ENCODE measurements around the gene FRMD5.

The FRMD5 gene

DNA sequence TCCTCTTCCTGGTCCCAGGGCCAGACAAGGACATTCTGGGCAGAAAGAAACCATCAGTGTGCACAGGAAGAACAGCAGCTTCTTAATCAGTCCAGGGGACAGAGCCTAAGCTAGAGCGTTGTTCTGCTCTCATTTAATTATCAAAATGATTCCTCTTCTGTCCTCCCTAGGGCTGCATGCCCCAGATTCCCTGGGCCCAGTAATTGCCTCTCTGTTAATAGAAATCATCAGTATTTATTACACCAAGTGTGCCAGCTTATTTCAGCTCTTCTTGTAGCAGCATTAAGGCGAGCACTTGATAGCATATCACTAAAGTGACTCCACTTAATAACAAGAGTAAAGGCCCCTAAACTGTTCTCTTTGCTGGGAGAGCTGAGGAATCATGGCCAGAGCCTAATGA, 296.2 kb downstream of the FRMD5 start:
- Histone ChIP-seq H3K27ac (ENCODE audit: low read length, poor library complexity, severe bottlenecking) (no peak overlapping the region), H3K27me3 (ENCODE audit: control insufficient read depth in 1 of 2, insufficient read depth in 1 of 2, low read length in 2 of 2) (no peaks in the 10 kb centered on the region), H2BK5ac (ENCODE audit: low read depth, low read length, poor library complexity, severe bottlenecking) (no peak overlapping the region), H2BK120ac (ENCODE audit: low read depth, low read length) (no peak overlapping the region), H3K79me1 (replicated peaks; ENCODE audit: low read length, poor library complexity, severe bottlenecking) (no peaks in the 10 kb centered on the region), H3K14ac (ENCODE audit: low read length in 2 of 2) (no peak overlapping the region), H4K8ac (ENCODE audit: low read length) (no peak overlapping the region), H2AK5ac (ENCODE audit: low read length, severe bottlenecking) (no peak overlapping the region), H3K4me2 (ENCODE audit: low read length, poor library complexity, severe bottlenecking) (no peak overlapping the region), H3K36me3 (ENCODE audit: control insufficient read depth in 1 of 2, insufficient read depth in 2 of 2, low read depth in 1 of 2, low read length in 2 of 2) (peaks cover 0 to 29% of the 10 kb centered on the region in 2 experiments), H3K4me3 (ENCODE audit: insufficient read depth in 1 of 2, low read depth in 1 of 2, low read length in 2 of 2) (no peak overlapping the region), H3K9ac (ENCODE audit: low read length) (no peak overlapping the region), H3K4ac (ENCODE audit: low read depth in 1 of 2, low read length in 2 of 2) (no peak overlapping the region), H2AFZ (ENCODE audit: low read depth, low read length) (no peak overlapping the region), H2BK12ac (ENCODE audit: low read length in 2 of 2) (no peak overlapping the region), H3K18ac (ENCODE audit: low read depth in 1 of 2, low read length in 2 of 2) (no peak overlapping the region), H2BK15ac (ENCODE audit: low read depth, poor library complexity, severe bottlenecking) (no peak overlapping the region), H3K23ac (ENCODE audit: low read length in 2 of 2) (no peak overlapping the region), H3K4me1 (ENCODE audit: control insufficient read depth, insufficient read depth, low read depth, low read length) (peaks cover 2% of the 10 kb centered on the region), H4K91ac (ENCODE audit: low read length) (no peak overlapping the region), H3K9me3 (ENCODE audit: control insufficient read depth, low read length) (no peaks in the 10 kb centered on the region)
- WGBS, result 83% methylated on average over 1 of the region's 2 CpGs
- DNase-seq, result no peak

DNA sequence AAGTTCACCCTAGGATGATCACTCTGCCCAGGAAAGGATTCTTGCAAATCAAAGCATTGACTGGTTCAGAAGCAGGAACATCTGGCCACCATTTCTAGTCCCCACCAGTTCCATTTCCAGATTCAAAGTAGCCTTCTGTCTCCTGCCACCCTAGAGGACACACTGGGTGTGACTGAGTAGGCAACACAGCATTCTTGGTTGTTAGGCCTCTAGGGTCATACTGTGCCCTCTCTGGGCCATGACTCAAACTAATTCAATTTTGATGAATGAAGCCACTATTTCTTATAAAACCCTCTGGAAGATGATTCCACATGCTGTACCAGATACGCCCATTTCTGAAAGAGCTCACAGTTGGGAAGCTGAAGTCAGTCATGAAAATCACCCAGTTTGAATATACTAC, 298.5 kb downstream of the FRMD5 start:
- Histone ChIP-seq H3K9me3 (ENCODE audit: control insufficient read depth, low read length) (no peaks in the 10 kb centered on the region), H3K18ac (ENCODE audit: low read depth in 1 of 2, low read length in 2 of 2) (no peak overlapping the region), H2BK5ac (ENCODE audit: low read depth, low read length, poor library complexity, severe bottlenecking) (no peak overlapping the region), H3K4me1 (ENCODE audit: control insufficient read depth, insufficient read depth, low read depth, low read length) (peaks cover 2% of the 10 kb centered on the region), H3K9ac (ENCODE audit: low read length) (no peak overlapping the region), H3K4me2 (ENCODE audit: low read length, poor library complexity, severe bottlenecking) (no peak overlapping the region), H2BK15ac (ENCODE audit: low read depth, poor library complexity, severe bottlenecking) (no peak overlapping the region), H3K27ac (ENCODE audit: low read length, poor library complexity, severe bottlenecking) (no peak overlapping the region), H2BK12ac (ENCODE audit: low read length in 2 of 2) (no peak overlapping the region), H4K8ac (ENCODE audit: low read length) (no peak overlapping the region), H3K36me3 (ENCODE audit: control insufficient read depth in 1 of 2, insufficient read depth in 2 of 2, low read depth in 1 of 2, low read length in 2 of 2) (peaks cover 0 to 34% of the 10 kb centered on the region in 2 experiments), H3K4ac (ENCODE audit: low read depth in 1 of 2, low read length in 2 of 2) (no peak overlapping the region), H2BK120ac (ENCODE audit: low read depth, low read length) (no peak overlapping the region), H3K27me3 (ENCODE audit: control insufficient read depth in 1 of 2, insufficient read depth in 1 of 2, low read length in 2 of 2) (no peaks in the 10 kb centered on the region), H4K91ac (ENCODE audit: low read length) (no peak overlapping the region), H3K23ac (ENCODE audit: low read length in 2 of 2) (no peak overlapping the region), H3K14ac (ENCODE audit: low read length in 2 of 2) (no peak overlapping the region), H2AFZ (ENCODE audit: low read depth, low read length) (no peak overlapping the region), H3K79me1 (replicated peaks; ENCODE audit: low read length, poor library complexity, severe bottlenecking) (no peaks in the 10 kb centered on the region), H2AK5ac (ENCODE audit: low read length, severe bottlenecking) (no peak overlapping the region), H3K4me3 (ENCODE audit: insufficient read depth in 1 of 2, low read depth in 1 of 2, low read length in 2 of 2) (no peak overlapping the region)
- no CpG with 5 or more reads among the region's 1 CpG for WGBS
- no peak for DNase-seq

DNA sequence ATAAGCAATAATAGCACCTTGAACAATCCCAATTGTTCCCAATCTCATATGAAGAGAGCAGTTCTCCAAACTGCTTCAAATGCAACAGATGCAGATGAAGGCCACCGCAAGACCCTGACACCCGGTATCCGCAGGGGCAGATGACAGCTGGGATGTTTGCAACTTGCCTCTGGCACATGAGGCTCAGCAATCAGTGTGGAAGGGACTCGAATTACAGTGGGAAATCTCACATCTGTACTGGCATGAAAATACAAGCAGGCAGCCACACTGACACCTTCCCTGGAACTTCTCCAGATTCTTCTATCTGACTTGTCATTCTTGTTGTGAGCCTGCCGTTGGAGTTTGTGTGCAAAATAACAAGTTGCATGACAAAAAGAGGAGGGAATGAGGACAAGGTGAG, 299.5 kb downstream of the FRMD5 start:
- H3K9ac ChIP-seq (ENCODE audit: low read length), result no peak overlapping the region
- no peak overlapping the region for H3K4me3 ChIP-seq (ENCODE audit: insufficient read depth in 1 of 2, low read depth in 1 of 2, low read length in 2 of 2)
- no peak for DNase-seq
- H3K79me1 ChIP-seq (replicated peaks; ENCODE audit: low read length, poor library complexity, severe bottlenecking), result no peaks in the 10 kb centered on the region
- H4K91ac ChIP-seq (ENCODE audit: low read length), result no peak overlapping the region
- no peak overlapping the region for H2BK120ac ChIP-seq (ENCODE audit: low read depth, low read length)
- no peak overlapping the region for H2AK5ac ChIP-seq (ENCODE audit: low read length, severe bottlenecking)
- peaks cover 0 to 41% of the 10 kb centered on the region in 2 experiments for H3K36me3 ChIP-seq (ENCODE audit: control insufficient read depth in 1 of 2, insufficient read depth in 2 of 2, low read depth in 1 of 2, low read length in 2 of 2)
- no peak overlapping the region for H3K18ac ChIP-seq (ENCODE audit: low read depth in 1 of 2, low read length in 2 of 2)
- H2BK15ac ChIP-seq (ENCODE audit: low read depth, poor library complexity, severe bottlenecking), result no peak overlapping the region
- H2BK12ac ChIP-seq (ENCODE audit: low read length in 2 of 2), result no peak overlapping the region
- no peaks in the 10 kb centered on the region for H3K9me3 ChIP-seq (ENCODE audit: control insufficient read depth, low read length)
- H3K23ac ChIP-seq (ENCODE audit: low read length in 2 of 2), result no peak overlapping the region
- peaks cover 2% of the 10 kb centered on the region for H3K4me1 ChIP-seq (ENCODE audit: control insufficient read depth, insufficient read depth, low read depth, low read length)
- H2AFZ ChIP-seq (ENCODE audit: low read depth, low read length), result no peak overlapping the region
- no peak overlapping the region for H2BK5ac ChIP-seq (ENCODE audit: low read depth, low read length, poor library complexity, severe bottlenecking)
- no peak overlapping the region for H3K4ac ChIP-seq (ENCODE audit: low read depth in 1 of 2, low read length in 2 of 2)
- H3K27ac ChIP-seq (ENCODE audit: low read length, poor library complexity, severe bottlenecking), result no peak overlapping the region
- no peak overlapping the region for H4K8ac ChIP-seq (ENCODE audit: low read length)
- 97% methylated on average over 5 of the region's 5 CpGs for WGBS
- H3K14ac ChIP-seq (ENCODE audit: low read length in 2 of 2), result no peak overlapping the region
- no peaks in the 10 kb centered on the region for H3K27me3 ChIP-seq (ENCODE audit: control insufficient read depth in 1 of 2, insufficient read depth in 1 of 2, low read length in 2 of 2)
- no peak overlapping the region for H3K4me2 ChIP-seq (ENCODE audit: low read length, poor library complexity, severe bottlenecking)

DNA sequence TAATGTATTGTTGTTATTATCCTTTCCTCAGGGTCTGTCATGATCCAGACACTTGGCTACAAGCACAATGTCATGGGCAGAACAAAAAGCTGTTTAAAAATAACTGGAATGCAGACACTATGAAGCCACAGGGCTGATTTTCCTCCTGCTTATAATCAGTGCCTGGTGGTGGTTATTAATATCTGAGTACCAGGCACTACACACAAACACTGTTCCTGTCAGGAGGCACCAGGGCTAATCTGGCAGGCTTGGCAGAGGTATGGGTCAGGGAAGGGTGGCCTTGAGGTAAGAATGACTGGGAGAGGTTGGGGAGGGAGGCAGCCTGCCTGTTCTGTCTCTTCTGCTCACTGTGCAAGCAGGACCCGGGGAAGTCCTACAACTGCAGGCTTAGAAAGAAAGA, 301.1 kb downstream of the FRMD5 start:
- Histone ChIP-seq H4K91ac (ENCODE audit: low read length) (no peak overlapping the region), H3K14ac (ENCODE audit: low read length in 2 of 2) (no peak overlapping the region), H3K4me3 (ENCODE audit: insufficient read depth in 1 of 2, low read depth in 1 of 2, low read length in 2 of 2) (no peak overlapping the region), H3K9ac (ENCODE audit: low read length) (no peak overlapping the region), H4K8ac (ENCODE audit: low read length) (no peak overlapping the region), H2BK120ac (ENCODE audit: low read depth, low read length) (no peak overlapping the region), H3K4me2 (ENCODE audit: low read length, poor library complexity, severe bottlenecking) (no peak overlapping the region), H3K4ac (ENCODE audit: low read depth in 1 of 2, low read length in 2 of 2) (no peak overlapping the region), H3K18ac (ENCODE audit: low read depth in 1 of 2, low read length in 2 of 2) (no peak overlapping the region), H2BK12ac (ENCODE audit: low read length in 2 of 2) (no peak overlapping the region), H3K27me3 (ENCODE audit: control insufficient read depth in 1 of 2, insufficient read depth in 1 of 2, low read length in 2 of 2) (no peaks in the 10 kb centered on the region), H3K4me1 (ENCODE audit: control insufficient read depth, insufficient read depth, low read depth, low read length) (no peaks in the 10 kb centered on the region), H2AFZ (ENCODE audit: low read depth, low read length) (no peak overlapping the region), H2AK5ac (ENCODE audit: low read length, severe bottlenecking) (no peak overlapping the region), H3K79me1 (replicated peaks; ENCODE audit: low read length, poor library complexity, severe bottlenecking) (no peaks in the 10 kb centered on the region), H2BK15ac (ENCODE audit: low read depth, poor library complexity, severe bottlenecking) (no peak overlapping the region), H3K27ac (ENCODE audit: low read length, poor library complexity, severe bottlenecking) (no peak overlapping the region), H3K9me3 (ENCODE audit: control insufficient read depth, low read length) (no peaks in the 10 kb centered on the region), H3K23ac (ENCODE audit: low read length in 2 of 2) (no peak overlapping the region), H3K36me3 (ENCODE audit: control insufficient read depth in 1 of 2, insufficient read depth in 2 of 2, low read depth in 1 of 2, low read length in 2 of 2) (peaks cover 6 to 35% of the 10 kb centered on the region in 2 experiments), H2BK5ac (ENCODE audit: low read depth, low read length, poor library complexity, severe bottlenecking) (no peak overlapping the region)
- DNase-seq, result no peak
- 98% methylated on average over 1 of the region's 1 CpG for WGBS

Data from mesenchymal stem cell (in vitro differentiated cells and primary cell).